SK-N-MC (cell line): ENCODE results near the gene R3HDM2.

Experiments
- EZH2 ChIP-seq: fragments of 200-600 bp; sonication (generic); IDR thresholded peaks from one replicate; pipeline ENCODE4 v1.6.1; 2017; ENCODE audit warnings: antibody characterized with exemption
- POLR2AphosphoS5 ChIP-seq: IDR thresholded peaks from 2 replicates; pipeline ENCODE4 v1.6.1; 2012; ENCODE audit warnings: mild to moderate bottlenecking, low read depth, low read length, borderline replicate concordance

- TF ChIP-seq POLR2AphosphoS5 (no peak), EZH2 (no peak)
Observed at GRCh38 chr12:57215065-57215464, 215.8 kb downstream of the R3HDM2 start.
